ENCODE results near the gene FAM3A.
"Not testable (repeated sequence)": the region's sequence is repeated elsewhere in the genome, so short reads cannot be mapped to it uniquely, and the experiment has no call there.

Gene FAM3A

DNA sequence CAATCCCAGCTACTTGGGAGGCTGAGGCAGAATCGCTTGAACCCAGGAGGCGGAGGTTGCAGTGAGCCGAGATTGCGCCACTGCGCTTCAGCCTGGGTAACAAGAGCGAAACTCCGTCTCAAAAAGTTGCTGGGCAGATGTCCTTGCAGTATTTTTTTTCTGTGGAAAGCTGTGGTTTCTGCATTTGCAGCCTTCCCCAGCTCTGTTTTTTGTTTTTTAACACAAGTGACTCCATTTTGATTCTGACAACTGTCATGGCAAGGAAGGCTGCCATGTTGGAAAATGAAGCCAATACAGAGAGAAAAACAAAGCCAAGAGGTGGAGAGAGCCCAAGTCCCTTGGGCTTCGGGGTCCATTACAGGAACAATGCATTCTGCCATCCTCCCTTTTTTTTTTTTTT lies 13.9 kb downstream of the FAM3A start:
- no peaks in the 10 kb centered on the region; the same call in 1 of the 2 replicates for H3K36me3 ChIP-seq (ENCODE audit: control insufficient read depth, insufficient read depth, low read length)
- H3K27me3 ChIP-seq (replicated peaks; ENCODE audit: control insufficient read depth, insufficient read depth, low read length): no peaks in the 10 kb centered on the region
- no peak overlapping the region for H3K4me3 ChIP-seq (replicated peaks; ENCODE audit: low read depth, low read length)
- TF ChIP-seq, protein P1, sequence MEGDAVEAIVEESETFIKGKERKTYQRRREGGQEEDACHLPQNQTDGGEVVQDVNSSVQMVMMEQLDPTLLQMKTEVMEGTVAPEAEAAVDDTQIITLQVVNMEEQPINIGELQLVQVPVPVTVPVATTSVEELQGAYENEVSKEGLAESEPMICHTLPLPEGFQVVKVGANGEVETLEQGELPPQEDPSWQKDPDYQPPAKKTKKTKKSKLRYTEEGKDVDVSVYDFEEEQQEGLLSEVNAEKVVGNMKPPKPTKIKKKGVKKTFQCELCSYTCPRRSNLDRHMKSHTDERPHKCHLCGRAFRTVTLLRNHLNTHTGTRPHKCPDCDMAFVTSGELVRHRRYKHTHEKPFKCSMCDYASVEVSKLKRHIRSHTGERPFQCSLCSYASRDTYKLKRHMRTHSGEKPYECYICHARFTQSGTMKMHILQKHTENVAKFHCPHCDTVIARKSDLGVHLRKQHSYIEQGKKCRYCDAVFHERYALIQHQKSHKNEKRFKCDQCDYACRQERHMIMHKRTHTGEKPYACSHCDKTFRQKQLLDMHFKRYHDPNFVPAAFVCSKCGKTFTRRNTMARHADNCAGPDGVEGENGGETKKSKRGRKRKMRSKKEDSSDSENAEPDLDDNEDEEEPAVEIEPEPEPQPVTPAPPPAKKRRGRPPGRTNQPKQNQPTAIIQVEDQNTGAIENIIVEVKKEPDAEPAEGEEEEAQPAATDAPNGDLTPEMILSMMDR (IDR thresholded peaks at IDR 0.05; ENCODE audit: insufficient read depth, low read length, poor library complexity, severe bottlenecking): no peak
- DNase-seq (ENCODE audit: extremely low read depth, insufficient read length): no peak

DNA sequence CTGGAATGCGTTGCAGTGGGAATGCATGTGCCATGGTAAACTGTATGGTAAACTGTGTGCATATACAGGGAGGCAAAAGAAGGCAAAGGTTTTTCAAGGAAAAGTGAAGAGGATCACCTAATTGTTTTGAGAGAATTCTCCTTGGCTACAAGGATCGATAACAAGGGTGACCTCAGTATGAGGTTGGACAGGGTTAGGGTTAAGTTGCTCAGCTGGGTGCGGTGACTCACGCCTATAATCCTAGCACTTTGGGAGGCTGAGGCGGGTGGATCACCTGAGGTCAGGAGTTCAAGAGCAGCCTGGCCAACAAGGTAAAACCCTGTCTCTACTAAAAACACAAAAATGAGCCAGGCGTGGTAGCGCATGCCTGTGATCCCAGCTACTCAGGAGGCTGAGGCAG lies 14.6 kb downstream of the FAM3A start:
- H3K36me3 ChIP-seq (ENCODE audit: control insufficient read depth, insufficient read depth, low read length); H3K4me3 ChIP-seq (replicated peaks; ENCODE audit: low read depth, low read length); H3K27me3 ChIP-seq (replicated peaks; ENCODE audit: control insufficient read depth, insufficient read depth, low read length); DNase-seq (ENCODE audit: extremely low read depth, insufficient read length): not testable (repeated sequence)

DNA sequence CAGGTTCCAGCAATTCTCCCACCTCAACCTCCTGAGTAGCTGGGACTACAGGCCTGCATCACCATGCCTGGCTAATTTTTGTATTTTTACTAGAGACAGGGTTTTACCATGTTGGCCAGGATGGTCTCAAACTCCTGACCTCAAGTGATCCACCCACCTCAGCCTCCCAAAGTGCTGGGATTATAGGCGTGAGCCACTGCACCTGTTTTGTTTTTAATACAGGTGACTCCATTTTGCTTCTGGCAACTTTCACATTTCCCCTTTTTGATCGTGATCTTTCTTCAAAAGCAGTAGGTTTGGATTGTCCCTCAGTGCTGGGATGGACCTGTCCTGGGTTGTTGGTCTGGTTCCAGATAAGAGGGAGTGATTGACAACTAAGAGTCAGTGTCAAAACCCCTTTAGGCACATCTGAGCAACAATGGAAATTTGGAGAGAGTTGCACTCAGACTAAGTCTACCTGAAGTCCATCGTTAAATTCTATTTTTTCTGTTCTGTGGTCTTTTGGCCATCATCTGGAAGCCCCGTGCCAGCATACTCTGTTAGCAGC lies 19.4 kb downstream of the FAM3A start:
- not testable (repeated sequence) for H3K27me3 ChIP-seq (replicated peaks; ENCODE audit: control insufficient read depth, insufficient read depth, low read length); DNase-seq (ENCODE audit: extremely low read depth, insufficient read length); H3K4me3 ChIP-seq (replicated peaks; ENCODE audit: low read depth, low read length); H3K36me3 ChIP-seq (ENCODE audit: control insufficient read depth, insufficient read depth, low read length)

DNA sequence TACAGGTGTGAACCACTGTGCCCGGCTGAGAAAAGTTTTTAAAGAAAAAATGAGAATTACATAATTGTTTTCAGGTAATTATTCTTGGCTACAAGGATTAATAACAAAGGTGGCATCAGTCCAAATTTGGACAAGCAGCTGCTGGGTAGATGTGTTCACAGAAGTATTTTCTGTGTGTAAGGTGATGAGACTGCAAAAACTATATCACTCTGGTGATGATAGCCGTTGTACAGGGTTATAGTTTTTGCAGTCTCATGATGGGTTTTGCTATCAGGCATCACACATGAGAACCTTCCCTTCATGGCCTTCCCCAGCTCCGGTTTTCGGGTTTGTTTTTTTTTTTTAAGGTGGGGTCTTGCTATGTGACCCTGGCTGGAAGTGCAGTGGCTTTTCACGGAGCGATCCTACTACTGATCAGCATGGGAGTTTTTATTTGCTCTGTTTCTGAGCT lies 20.5 kb downstream of the FAM3A start:
- TF ChIP-seq, protein P1 (IDR thresholded peaks at IDR 0.05; ENCODE audit: insufficient read depth, low read length, poor library complexity, severe bottlenecking): no peak
- Histone ChIP-seq H3K36me3 (ENCODE audit: control insufficient read depth, insufficient read depth, low read length) (no peaks in the 10 kb centered on the region), H3K27me3 (replicated peaks; ENCODE audit: control insufficient read depth, insufficient read depth, low read length) (no peaks in the 10 kb centered on the region), H3K4me3 (replicated peaks; ENCODE audit: low read depth, low read length) (no peak overlapping the region)
- no peak for DNase-seq (ENCODE audit: extremely low read depth, insufficient read length)

DNA sequence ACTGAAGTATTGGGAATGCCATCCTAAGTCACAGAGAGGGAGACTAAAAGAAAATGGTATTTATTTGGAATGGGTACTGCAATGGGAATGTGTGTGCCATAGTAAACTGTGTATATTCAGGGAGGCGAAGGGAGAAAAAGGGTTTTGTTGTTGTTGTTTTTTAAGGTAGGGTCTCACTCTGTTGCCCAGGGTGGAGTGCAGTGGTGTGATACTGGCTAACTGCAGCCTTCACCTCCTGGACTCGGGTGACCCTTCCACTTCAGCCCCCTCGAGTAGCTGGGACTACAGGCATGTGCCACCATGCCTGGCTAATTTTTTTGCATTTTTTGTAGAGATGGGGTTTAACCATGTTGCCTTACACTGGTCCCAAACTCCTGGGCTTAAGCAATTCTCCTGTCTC lies 21.3 kb downstream of the FAM3A start:
- H3K27me3 ChIP-seq (replicated peaks; ENCODE audit: control insufficient read depth, insufficient read depth, low read length): no peaks in the 10 kb centered on the region

DNA sequence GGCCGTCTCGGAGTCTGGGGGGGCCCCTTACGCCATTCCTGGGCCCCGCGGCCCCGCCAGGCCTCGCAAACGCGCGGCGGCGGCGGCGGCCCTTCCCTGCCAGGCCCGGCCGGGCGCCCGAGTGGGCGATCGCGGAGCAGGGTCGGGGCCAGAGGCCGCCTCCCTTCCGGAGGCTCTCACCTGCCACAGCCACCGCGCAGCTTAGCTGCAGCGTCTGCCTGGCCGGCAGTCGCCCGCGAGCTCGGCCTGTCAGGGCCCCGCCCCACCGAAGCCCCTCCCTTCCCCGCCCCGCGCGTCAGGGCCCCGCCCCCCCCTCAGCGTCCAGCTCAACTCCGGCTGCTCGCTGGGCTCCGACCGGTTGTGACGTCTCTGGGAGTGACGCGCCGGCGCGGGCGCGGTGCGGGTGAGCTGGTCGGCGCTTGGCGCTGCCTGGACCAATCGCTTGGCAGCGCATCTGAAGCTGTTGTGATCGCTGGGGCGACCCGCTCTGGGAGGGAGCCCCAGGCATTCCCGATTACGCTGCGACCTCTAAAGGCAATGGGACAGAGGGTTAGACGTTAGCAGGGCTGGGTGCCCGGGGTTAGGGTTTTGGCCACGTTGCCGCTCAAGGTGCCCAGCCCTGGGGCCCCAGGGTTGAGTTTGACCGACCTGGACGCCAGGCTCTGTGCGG lies 25.5 kb downstream of the FAM3A start, which contains the start of gene SLC10A3:
SLC10A3 (minus strand) TSS at position 216 of the 670 bp plus-strand sequence. CDS start 1,689 bp downstream, outside the sequence.
- DNase-seq (ENCODE audit: extremely low read depth, insufficient read length): peak; percentile 97
- Histone ChIP-seq H3K27me3 (replicated peaks; ENCODE audit: control insufficient read depth, insufficient read depth, low read length) (no peaks in the 10 kb centered on the region), H3K36me3 (ENCODE audit: control insufficient read depth, insufficient read depth, low read length) (peaks cover 2% of the 10 kb centered on the region; the same call in 1 of the 2 replicates), H3K4me3 (replicated peaks; ENCODE audit: low read depth, low read length) (peak within 1 kb of the TSS; percentile 73)
- TF ChIP-seq, protein P1 (IDR thresholded peaks at IDR 0.05; ENCODE audit: insufficient read depth, low read length, poor library complexity, severe bottlenecking): no peak

More for the DNA sequence above, 21.3 kb downstream of the FAM3A start:
- DNase-seq (ENCODE audit: extremely low read depth, insufficient read length): no peak
- H3K36me3 ChIP-seq (ENCODE audit: control insufficient read depth, insufficient read depth, low read length): no peaks in the 10 kb centered on the region
- TF ChIP-seq, protein P1 (IDR thresholded peaks at IDR 0.05; ENCODE audit: insufficient read depth, low read length, poor library complexity, severe bottlenecking): no peak
- H3K4me3 ChIP-seq (replicated peaks; ENCODE audit: low read depth, low read length): no peak overlapping the region
